Neural progenitor cell (in vitro differentiated cells): Measurements from ENCODE around the gene ARL11. TPM values are rescaled to one million over a fixed set of nuclear protein-coding genes. Genes with fewer than 3 reads are reported as not detected.

Source experiments
- DNase-seq: peaks from one replicate; pipeline ENCODE4 v3.0.0-alpha.2; 2016; ENCODE audit warnings: low spot score
- H2AFZ ChIP-seq: fragments of 200-600 bp; sonication (generic); replicated peaks from 2 replicates; pipeline ENCODE4 v1.6.1; 2016; ENCODE audit warnings: antibody characterized with exemption
- H3F3A ChIP-seq: fragments of 200-600 bp; sonication (generic); 2 replicates; pipeline ENCODE4 v1.6.1; 2016; ENCODE audit warnings: antibody characterized with exemption, low read depth
- H3K27ac ChIP-seq: fragments of 200-600 bp; sonication (generic); 2 replicates; pipeline ENCODE4 v1.5.1; 2016; ENCODE audit warnings: mild to moderate bottlenecking
- H3K27me3 ChIP-seq: fragments of 200-600 bp; sonication (generic); 2 replicates; pipeline ENCODE4 v1.6.1; 2016; ENCODE audit warnings: mild to moderate bottlenecking, moderate library complexity
- H3K36me3 ChIP-seq: fragments of 200-600 bp; sonication (generic); 2 replicates; pipeline ENCODE4 v1.5.1; 2016
- H3K4me1 ChIP-seq: fragments of 200-600 bp; sonication (generic); 2 replicates; pipeline ENCODE4 v1.6.1; 2016; ENCODE audit warnings: mixed run types
- H3K4me2 ChIP-seq: fragments of 200-600 bp; sonication (generic); 2 replicates; pipeline ENCODE4 v1.6.1; 2016
- H3K4me3 ChIP-seq: fragments of 200-600 bp; sonication (generic); 2 replicates; pipeline ENCODE4 v1.5.1; 2016
- H3K79me2 ChIP-seq: fragments of 200-600 bp; sonication (generic); 2 replicates; pipeline ENCODE4 v1.6.1; 2016; ENCODE audit warnings: low read depth
- H3K9ac ChIP-seq: fragments of 200-600 bp; sonication (generic); 2 replicates; pipeline ENCODE4 v1.6.1; 2016
- H3K9me3 ChIP-seq: fragments of 200-600 bp; sonication (generic); 2 replicates; pipeline ENCODE4 v1.5.1; 2016; ENCODE audit warnings: low read depth
- H4K20me1 ChIP-seq: fragments of 200-600 bp; sonication (generic); 2 replicates; pipeline ENCODE4 v1.6.1; 2016; ENCODE audit warnings: low read depth
- H3K27ac Mint-ChIP-seq: 3 replicates; pipeline ENCODE4 v1.8.0; 2021; ENCODE audit warnings: mixed read lengths
- H3K27me3 Mint-ChIP-seq: 2 replicates; pipeline ENCODE4 v1.8.0; 2022; ENCODE audit warnings: low read depth, mild to moderate bottlenecking, inconsistent platforms, moderate library complexity, mixed read lengths; ENCODE audit not compliant: insufficient read depth
- H3K36me3 Mint-ChIP-seq: 3 replicates; pipeline ENCODE4 v1.8.0; 2021; ENCODE audit warnings: mixed read lengths
- H3K4me1 Mint-ChIP-seq: 3 replicates; pipeline ENCODE4 v1.8.0; 2021; ENCODE audit warnings: mixed read lengths
- H3K4me3 Mint-ChIP-seq: 3 replicates; pipeline ENCODE4 v1.8.0; 2021; ENCODE audit warnings: mild to moderate bottlenecking, moderate library complexity, mixed read lengths
- H3K9me3 Mint-ChIP-seq: 3 replicates; pipeline ENCODE4 v1.8.0; 2020; ENCODE audit warnings: mixed read lengths
- EZH2 ChIP-seq: fragments of 200-600 bp; sonication (generic); IDR thresholded peaks from 2 replicates; pipeline ENCODE4 v1.6.1; 2017; ENCODE audit warnings: antibody characterized with exemption, mild to moderate bottlenecking, moderate library complexity
- EZH2phosphoT487 ChIP-seq: fragments of 200-600 bp; sonication (generic); IDR thresholded peaks from 2 replicates; pipeline ENCODE4 v1.6.1; 2017; ENCODE audit warnings: antibody characterized with exemption
- total RNA-seq: library from RNA; depleted of rRNA; stranded (reverse); fragments of >200 nt; gene quantifications from 2 replicates; pipeline ENCODE4 v1.2.3, GENCODE V29; 2015; ENCODE audit warnings: low replicate concordance
- TF ChIP-seq, protein P1 (sequence below): fragments of 200-600 bp; sonication (generic); IDR thresholded peaks from 2 replicates; pipeline ENCODE4 v1.5.1; 2017; ENCODE audit warnings: antibody characterized with exemption, mild to moderate bottlenecking

Gene ARL11
- 0.06 and 0.12 TPM in 2 replicates for total RNA-seq

DNA sequence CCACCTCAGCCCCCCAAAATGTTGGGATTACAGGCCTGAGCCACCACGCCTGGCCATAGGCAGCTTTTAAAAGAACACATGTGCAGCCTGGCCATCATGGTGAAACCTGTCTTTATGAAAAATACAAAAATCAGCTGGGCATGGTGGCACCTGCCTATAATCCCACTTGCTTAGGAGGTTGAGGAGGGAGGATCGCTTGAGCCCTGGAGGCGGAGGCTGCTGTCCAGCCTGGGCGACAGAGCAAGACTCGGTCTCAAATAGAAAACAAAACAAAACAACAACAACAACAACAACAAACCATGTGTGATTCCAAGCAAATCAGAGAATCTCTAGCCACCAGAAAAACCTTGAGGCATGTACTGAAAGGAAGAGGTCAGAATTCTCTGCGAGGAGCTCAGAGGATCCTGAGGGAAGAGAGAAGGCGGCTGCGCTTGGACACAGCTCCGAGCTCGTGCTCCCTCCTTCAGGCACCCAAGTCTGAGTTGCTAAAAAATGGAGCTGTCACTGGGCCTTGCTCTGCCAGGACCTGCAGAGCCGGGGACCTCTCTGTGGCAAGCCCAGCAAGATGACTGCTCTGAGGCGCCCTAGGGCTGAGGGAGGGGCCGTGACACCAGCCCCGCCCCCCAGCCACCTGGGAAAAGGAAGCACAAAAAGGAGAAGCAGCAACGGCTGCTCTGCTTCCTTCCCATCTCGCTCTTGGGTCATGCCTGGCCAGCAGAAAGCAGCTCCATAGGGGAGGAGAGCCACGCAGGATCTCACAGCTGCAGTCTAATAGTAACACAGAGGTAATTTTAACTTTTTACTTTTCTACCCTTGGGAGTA is at the start of gene ARL11:
TSS of gene ARL11 (plus strand) at position 677 of the 822 bp plus-strand sequence. CDS start 1,941 bp downstream, outside the sequence.
- no peaks in the 10 kb centered on the region for H4K20me1 ChIP-seq
- Mint-ChIP-seq H3K27ac (peak within 1 kb of the TSS; percentile 85), H3K36me3 (no peaks in the 10 kb centered on the region), H3K4me1 (peaks cover 13% of the 10 kb centered on the region), H3K9me3 (no peaks in the 10 kb centered on the region), H3K4me3 (no peak within 1 kb of the TSS), H3K27me3 (peaks cover 9% of the 10 kb centered on the region)
- H3K9me3 ChIP-seq = no peaks in the 10 kb centered on the region
- H3F3A ChIP-seq = no peaks in the 10 kb centered on the region
- H3K4me1 ChIP-seq = peaks cover 5% of the 10 kb centered on the region
- H3K4me2 ChIP-seq = peak within 1 kb of the TSS; percentile 67
- H3K79me2 ChIP-seq = no peaks in the 10 kb centered on the region
- H3K4me3 ChIP-seq = peak within 1 kb of the TSS; percentile 25
- peak; percentile 44 for DNase-seq
- H3K9ac ChIP-seq = no peak within 1 kb of the TSS
- peak within 1 kb of the TSS; percentile 100 for H2AFZ ChIP-seq
- H3K27ac ChIP-seq = no peak within 1 kb of the TSS
- TF ChIP-seq, protein P1, sequence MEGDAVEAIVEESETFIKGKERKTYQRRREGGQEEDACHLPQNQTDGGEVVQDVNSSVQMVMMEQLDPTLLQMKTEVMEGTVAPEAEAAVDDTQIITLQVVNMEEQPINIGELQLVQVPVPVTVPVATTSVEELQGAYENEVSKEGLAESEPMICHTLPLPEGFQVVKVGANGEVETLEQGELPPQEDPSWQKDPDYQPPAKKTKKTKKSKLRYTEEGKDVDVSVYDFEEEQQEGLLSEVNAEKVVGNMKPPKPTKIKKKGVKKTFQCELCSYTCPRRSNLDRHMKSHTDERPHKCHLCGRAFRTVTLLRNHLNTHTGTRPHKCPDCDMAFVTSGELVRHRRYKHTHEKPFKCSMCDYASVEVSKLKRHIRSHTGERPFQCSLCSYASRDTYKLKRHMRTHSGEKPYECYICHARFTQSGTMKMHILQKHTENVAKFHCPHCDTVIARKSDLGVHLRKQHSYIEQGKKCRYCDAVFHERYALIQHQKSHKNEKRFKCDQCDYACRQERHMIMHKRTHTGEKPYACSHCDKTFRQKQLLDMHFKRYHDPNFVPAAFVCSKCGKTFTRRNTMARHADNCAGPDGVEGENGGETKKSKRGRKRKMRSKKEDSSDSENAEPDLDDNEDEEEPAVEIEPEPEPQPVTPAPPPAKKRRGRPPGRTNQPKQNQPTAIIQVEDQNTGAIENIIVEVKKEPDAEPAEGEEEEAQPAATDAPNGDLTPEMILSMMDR = no peak
- H3K27me3 ChIP-seq = no peaks in the 10 kb centered on the region
- H3K36me3 ChIP-seq = no peaks in the 10 kb centered on the region

DNA sequence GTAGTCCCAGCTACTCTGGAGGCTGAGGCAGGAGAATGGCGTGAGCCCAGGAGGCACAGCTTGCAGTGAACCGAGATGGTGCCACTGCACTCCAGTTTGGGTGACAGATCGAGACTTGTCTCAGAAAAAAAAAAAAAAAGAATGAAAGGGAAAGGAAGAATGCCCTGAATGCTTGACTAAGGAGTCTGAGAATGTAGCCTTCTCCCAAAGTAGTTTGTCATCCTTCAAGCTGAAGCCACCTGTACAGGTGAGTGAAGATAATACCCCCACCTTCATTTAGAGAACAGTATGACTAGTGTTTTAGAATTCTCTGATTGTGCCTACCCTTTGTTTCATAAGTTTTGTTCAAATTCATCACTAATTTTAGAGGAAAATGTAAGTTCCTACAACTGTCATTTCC is 48.8 kb upstream of the ARL11 start:
- Histone ChIP-seq H3K79me2 (peaks cover 26% of the 10 kb centered on the region), H4K20me1 (no peaks in the 10 kb centered on the region), H3K36me3 (peaks cover 6% of the 10 kb centered on the region), H3K9me3 (no peaks in the 10 kb centered on the region), H3K9ac (no peak overlapping the region), H3K4me1 (peaks cover 7% of the 10 kb centered on the region), H3F3A (no peaks in the 10 kb centered on the region), H2AFZ (no peak overlapping the region), H3K4me3 (no peak overlapping the region), H3K4me2 (no peak overlapping the region), H3K27me3 (peaks cover 3% of the 10 kb centered on the region), H3K27ac (no peak overlapping the region)
- TF ChIP-seq, protein P1 = no peak
- TF ChIP-seq EZH2phosphoT487 (no peak), EZH2 (no peak)
- Mint-ChIP-seq H3K4me1 (peaks cover 6% of the 10 kb centered on the region), H3K4me3 (no peak overlapping the region), H3K9me3 (no peaks in the 10 kb centered on the region), H3K27ac (no peak overlapping the region), H3K36me3 (peaks cover 13% of the 10 kb centered on the region), H3K27me3 (peaks cover 3% of the 10 kb centered on the region)
- DNase-seq = no peak

DNA sequence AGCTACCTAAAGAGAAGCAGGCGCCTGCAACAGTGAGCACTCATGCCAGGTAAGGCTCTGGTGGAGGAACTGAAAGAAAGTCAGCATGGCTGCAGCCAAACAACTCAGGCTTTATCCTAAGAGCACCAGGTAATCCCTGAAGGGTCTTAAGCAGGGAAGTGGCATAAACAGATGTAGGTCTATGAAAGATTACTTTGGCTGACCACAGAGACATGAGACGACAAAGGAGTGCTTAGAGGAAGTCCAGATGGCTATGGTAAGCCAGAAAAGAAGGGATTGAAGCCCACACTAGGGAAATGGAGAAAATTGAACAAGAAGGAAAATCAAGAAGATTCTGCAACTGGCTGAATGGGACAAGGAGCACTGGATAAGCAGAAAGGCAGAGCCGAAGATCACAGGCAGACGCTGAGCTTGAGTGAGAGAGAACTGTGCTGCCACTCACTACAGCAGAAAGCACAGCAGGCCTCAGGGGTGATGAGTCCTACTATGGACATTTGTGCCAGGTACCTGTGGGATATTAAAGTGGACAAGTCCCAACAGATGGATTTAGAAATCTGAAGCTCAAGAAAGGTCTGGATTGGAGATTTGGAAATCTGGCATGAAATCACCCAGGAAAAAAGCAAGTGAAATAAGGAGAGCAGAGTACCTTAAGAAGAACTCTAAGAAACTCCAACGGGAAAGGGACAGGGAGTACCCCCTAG is 47.2 kb upstream of the ARL11 start:
- Histone ChIP-seq H3K4me1 (peaks cover 12% of the 10 kb centered on the region), H3K36me3 (peaks cover 6% of the 10 kb centered on the region), H3K79me2 (peaks cover 29% of the 10 kb centered on the region), H2AFZ (no peak overlapping the region), H4K20me1 (no peaks in the 10 kb centered on the region), H3K27me3 (peaks cover 4% of the 10 kb centered on the region), H3F3A (peaks cover 7% of the 10 kb centered on the region), H3K4me3 (no peak overlapping the region), H3K9ac (peak overlapping the region; percentile 17), H3K27ac (no peak overlapping the region), H3K4me2 (no peak overlapping the region), H3K9me3 (no peaks in the 10 kb centered on the region)
- H3K27ac Mint-ChIP-seq = no peak overlapping the region
- peaks cover 9% of the 10 kb centered on the region for H3K36me3 Mint-ChIP-seq
- H3K9me3 Mint-ChIP-seq = no peaks in the 10 kb centered on the region
- peaks cover 8% of the 10 kb centered on the region for H3K4me1 Mint-ChIP-seq
- H3K4me3 Mint-ChIP-seq = no peak overlapping the region
- TF ChIP-seq, protein P1 = no peak
- TF ChIP-seq EZH2 (no peak), EZH2phosphoT487 (no peak)
- peaks cover 3% of the 10 kb centered on the region for H3K27me3 Mint-ChIP-seq
- DNase-seq = no peak
